Uterus (tissue), 2 donors: ENCODE data around the gene GRAMD1A.

ENCODE experiments used
- POLR2A ChIP-seq, 2 donors: fragments of 450-650 bp; IDR thresholded peaks; one replicate each; pipeline ENCODE4 v1.6.1; 2016; ENCODE audit warnings: antibody characterized with exemption in 2 of 2, mild to moderate bottlenecking in 1 of 2, moderate library complexity in 1 of 2
- TF ChIP-seq, protein P1 (sequence below), 4 experiments: fragments of 200-600 bp in 2 of 4; fragments of 450-650 bp in 2 of 4; sonication (generic) in 2 of 4; IDR thresholded peaks; one replicate each; pipeline ENCODE4 v1.5.1; 2016 to 2019; ENCODE audit warnings: antibody characterized with exemption in 4 of 4, mild to moderate bottlenecking in 2 of 4, moderate library complexity in 1 of 4

- TF ChIP-seq, protein P1, sequence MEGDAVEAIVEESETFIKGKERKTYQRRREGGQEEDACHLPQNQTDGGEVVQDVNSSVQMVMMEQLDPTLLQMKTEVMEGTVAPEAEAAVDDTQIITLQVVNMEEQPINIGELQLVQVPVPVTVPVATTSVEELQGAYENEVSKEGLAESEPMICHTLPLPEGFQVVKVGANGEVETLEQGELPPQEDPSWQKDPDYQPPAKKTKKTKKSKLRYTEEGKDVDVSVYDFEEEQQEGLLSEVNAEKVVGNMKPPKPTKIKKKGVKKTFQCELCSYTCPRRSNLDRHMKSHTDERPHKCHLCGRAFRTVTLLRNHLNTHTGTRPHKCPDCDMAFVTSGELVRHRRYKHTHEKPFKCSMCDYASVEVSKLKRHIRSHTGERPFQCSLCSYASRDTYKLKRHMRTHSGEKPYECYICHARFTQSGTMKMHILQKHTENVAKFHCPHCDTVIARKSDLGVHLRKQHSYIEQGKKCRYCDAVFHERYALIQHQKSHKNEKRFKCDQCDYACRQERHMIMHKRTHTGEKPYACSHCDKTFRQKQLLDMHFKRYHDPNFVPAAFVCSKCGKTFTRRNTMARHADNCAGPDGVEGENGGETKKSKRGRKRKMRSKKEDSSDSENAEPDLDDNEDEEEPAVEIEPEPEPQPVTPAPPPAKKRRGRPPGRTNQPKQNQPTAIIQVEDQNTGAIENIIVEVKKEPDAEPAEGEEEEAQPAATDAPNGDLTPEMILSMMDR (IDR thresholded peaks at IDR 0.05): no peak
- TF ChIP-seq POLR2A (IDR thresholded peaks at IDR 0.05): no peak
These were observed 26.9 kb downstream of the GRAMD1A start for GRCh38 chr19:35027009-35027408.
